Liver (tissue), 3 donors: ENCODE data around the gene HEPHL1.

Experiments used
- CTCF ChIP-seq: fragments of 150-350 bp; IDR thresholded peaks from 2 replicates; pipeline ENCODE4 v1.5.1; 2017; ENCODE audit warnings: improper control_type of control experiment, low read depth, low read length; ENCODE audit not compliant: missing input control
- EGR1 ChIP-seq, 2 donors: IDR thresholded peaks; 2 replicates each; pipeline ENCODE4 v1.6.1; 2016 to 2018; ENCODE audit warnings: antibody characterized with exemption in 2 of 2, low read depth in 2 of 2
- GABPA ChIP-seq, 2 donors: IDR thresholded peaks in 1 of 2; conservative IDR thresholded peaks in 1 of 2; 2 replicates each; pipeline ENCODE4 v1.6.1; 2016; ENCODE audit warnings: antibody characterized with exemption in 2 of 2, mild to moderate bottlenecking in 1 of 2, moderate library complexity in 1 of 2
- REST ChIP-seq: IDR thresholded peaks from 2 replicates; pipeline ENCODE4 v1.6.1; 2016; ENCODE audit warnings: antibody characterized with exemption, mild to moderate bottlenecking
- YY1 ChIP-seq: IDR thresholded peaks from 2 replicates; pipeline ENCODE4 v1.6.1; 2016; ENCODE audit warnings: antibody characterized with exemption, mild to moderate bottlenecking
- donor health status: healthy.
- donor health status: healthy.

- TF ChIP-seq CTCF (no peak), EGR1 (IDR thresholded peaks at IDR 0.05; ENCODE audit: low read depth in 2 of 2) (no peak), YY1 (no peak), REST (no peak), GABPA (IDR thresholded peaks at IDR 0.05 in 1 of 2, conservative IDR thresholded peaks at IDR 0.05 in 1 of 2) (no peak)
Measured at GRCh38 chr11:94131047-94131717, 110.0 kb downstream of the HEPHL1 start.
